ENCODE results near the gene UPP2. TPM values are rescaled to one million over a fixed set of nuclear protein-coding genes. Genes with fewer than 3 reads are reported as not detected.
A peak's percentile ranks its signal among the peaks of the same experiment; 100 is the strongest.

The UPP2 gene
- total and polyA plus RNA-seq, 2 experiments from 2014 or later, result 0.70 TPM; not detected in 1

GRCh38 chr2:158128168-158128973 lies 26.7 kb downstream of the UPP2 start:
- no peaks in the 10 kb centered on the region for H3K79me2 ChIP-seq
- no peak overlapping the region for H3K4me3 ChIP-seq
- no peak overlapping the region for H2AFZ ChIP-seq
- 26% methylated on average over 2 of the region's 2 CpGs for WGBS (ENCODE audit: low lambda C conversion rate, missing lambda C conversion rate)
- H3K9me2 ChIP-seq (replicated peaks; ENCODE audit: insufficient read depth), result no peaks in the 10 kb centered on the region
- H3K4me2 ChIP-seq, result peak overlapping the region; percentile 45
- peak; percentile 80 for DNase-seq (ENCODE audit: low spot score)
- H3K4me1 ChIP-seq (ENCODE audit: insufficient read depth), result peaks cover 54% of the 10 kb centered on the region
- no peaks in the 10 kb centered on the region for H3K9me3 ChIP-seq (ENCODE audit: low read depth)
- no peaks in the 10 kb centered on the region for H3K27me3 ChIP-seq
- peak overlapping the region; percentile 77 for H3K27ac ChIP-seq
- TF ChIP-seq EZH2phosphoT487 (IDR thresholded peaks at IDR 0.05; ENCODE audit: low read depth, severe bottlenecking, unreplicated experiment), result no peak
- no peak for TF ChIP-seq EZH2 (IDR thresholded peaks at IDR 0.05; ENCODE audit: borderline replicate concordance)
- no peak for TF ChIP-seq CTCF (IDR thresholded peaks at IDR 0.05; ENCODE audit: poor library complexity)
- H4K20me1 ChIP-seq (ENCODE audit: insufficient read depth, poor library complexity, severe bottlenecking), result no peaks in the 10 kb centered on the region
- no peaks in the 10 kb centered on the region for H3K36me3 ChIP-seq (replicated peaks; ENCODE audit: insufficient read depth, low read depth)

DNA sequence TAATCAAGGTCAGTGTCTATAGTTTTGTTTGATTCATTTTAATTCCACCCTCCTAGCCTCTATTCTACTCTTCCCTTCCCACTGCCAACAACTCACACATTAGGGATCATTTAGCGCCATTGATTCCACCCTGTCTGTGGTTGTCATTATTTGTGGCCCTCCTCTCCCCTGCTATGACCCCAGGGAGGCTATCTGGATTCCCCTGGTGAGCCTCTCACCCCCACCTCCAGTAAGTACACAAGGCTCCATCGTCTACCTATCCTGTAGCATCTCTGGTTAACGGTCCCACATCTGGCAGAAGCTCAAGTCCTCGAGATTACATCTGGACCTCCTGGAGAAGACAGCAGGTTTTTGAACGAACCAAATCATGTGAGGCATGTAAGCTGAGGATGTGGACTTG lies 27.4 kb downstream of the UPP2 start:
- H3K4me1 ChIP-seq (ENCODE audit: insufficient read depth), result peaks cover 60% of the 10 kb centered on the region
- no peaks in the 10 kb centered on the region for H3K9me3 ChIP-seq (ENCODE audit: low read depth)
- WGBS (ENCODE audit: low lambda C conversion rate, missing lambda C conversion rate), result 65% methylated on average over 5 of the region's 5 CpGs
- TF ChIP-seq CTCF (IDR thresholded peaks at IDR 0.05; ENCODE audit: poor library complexity) (no peak), EZH2 (IDR thresholded peaks at IDR 0.05; ENCODE audit: borderline replicate concordance) (no peak), EZH2phosphoT487 (IDR thresholded peaks at IDR 0.05; ENCODE audit: low read depth, severe bottlenecking, unreplicated experiment) (no peak)
- no peaks in the 10 kb centered on the region for H3K79me2 ChIP-seq
- H3K36me3 ChIP-seq (replicated peaks; ENCODE audit: insufficient read depth, low read depth), result no peaks in the 10 kb centered on the region
- H3K27me3 ChIP-seq, result no peaks in the 10 kb centered on the region
- no peak for DNase-seq (ENCODE audit: low spot score)
- H3K4me3 ChIP-seq, result no peak overlapping the region
- no peaks in the 10 kb centered on the region for H4K20me1 ChIP-seq (ENCODE audit: insufficient read depth, poor library complexity, severe bottlenecking)
- H2AFZ ChIP-seq, result no peak overlapping the region
- peak overlapping the region; percentile 45 for H3K4me2 ChIP-seq
- peak overlapping the region; percentile 77 for H3K27ac ChIP-seq
- no peaks in the 10 kb centered on the region for H3K9me2 ChIP-seq (replicated peaks; ENCODE audit: insufficient read depth)

- Histone ChIP-seq H3K4me1 (ENCODE audit: insufficient read depth) (peaks cover 62% of the 10 kb centered on the region), H3K79me2 (no peaks in the 10 kb centered on the region), H4K20me1 (ENCODE audit: insufficient read depth, poor library complexity, severe bottlenecking) (no peaks in the 10 kb centered on the region), H3K9me3 (ENCODE audit: low read depth) (no peaks in the 10 kb centered on the region), H2AFZ (no peak overlapping the region), H3K36me3 (replicated peaks; ENCODE audit: insufficient read depth, low read depth) (no peaks in the 10 kb centered on the region), H3K27me3 (no peaks in the 10 kb centered on the region), H3K4me2 (peak overlapping the region; percentile 63), H3K4me3 (no peak overlapping the region), H3K27ac (peak overlapping the region; percentile 97), H3K9me2 (replicated peaks; ENCODE audit: insufficient read depth) (no peaks in the 10 kb centered on the region)
- WGBS (ENCODE audit: low lambda C conversion rate, missing lambda C conversion rate), result 64% methylated on average over 2 of the region's 2 CpGs
- DNase-seq (ENCODE audit: low spot score), result peak; percentile 76
- no peak for TF ChIP-seq EZH2 (IDR thresholded peaks at IDR 0.05; ENCODE audit: borderline replicate concordance)
- no peak for TF ChIP-seq CTCF (IDR thresholded peaks at IDR 0.05; ENCODE audit: poor library complexity)
- no peak for TF ChIP-seq EZH2phosphoT487 (IDR thresholded peaks at IDR 0.05; ENCODE audit: low read depth, severe bottlenecking, unreplicated experiment)
These were observed 29.3 kb downstream of the UPP2 start for GRCh38 chr2:158130832-158131473.

Data from hepatocyte (in vitro differentiated cells).